Activated CD8-positive, alpha-beta memory T cell treated with anti-CD3 and anti-CD28 coated beads for 48 hours (primary cell): Measurements from ENCODE around the gene DIPK1B.

ENCODE experiments used
- DNase-seq, 3 experiments: peaks; one replicate each; pipeline ENCODE4 v3.0.0-alpha.2; 2020; ENCODE audit warnings: low read depth in 2 of 3, low spot score in 2 of 3

The DIPK1B gene

DNA sequence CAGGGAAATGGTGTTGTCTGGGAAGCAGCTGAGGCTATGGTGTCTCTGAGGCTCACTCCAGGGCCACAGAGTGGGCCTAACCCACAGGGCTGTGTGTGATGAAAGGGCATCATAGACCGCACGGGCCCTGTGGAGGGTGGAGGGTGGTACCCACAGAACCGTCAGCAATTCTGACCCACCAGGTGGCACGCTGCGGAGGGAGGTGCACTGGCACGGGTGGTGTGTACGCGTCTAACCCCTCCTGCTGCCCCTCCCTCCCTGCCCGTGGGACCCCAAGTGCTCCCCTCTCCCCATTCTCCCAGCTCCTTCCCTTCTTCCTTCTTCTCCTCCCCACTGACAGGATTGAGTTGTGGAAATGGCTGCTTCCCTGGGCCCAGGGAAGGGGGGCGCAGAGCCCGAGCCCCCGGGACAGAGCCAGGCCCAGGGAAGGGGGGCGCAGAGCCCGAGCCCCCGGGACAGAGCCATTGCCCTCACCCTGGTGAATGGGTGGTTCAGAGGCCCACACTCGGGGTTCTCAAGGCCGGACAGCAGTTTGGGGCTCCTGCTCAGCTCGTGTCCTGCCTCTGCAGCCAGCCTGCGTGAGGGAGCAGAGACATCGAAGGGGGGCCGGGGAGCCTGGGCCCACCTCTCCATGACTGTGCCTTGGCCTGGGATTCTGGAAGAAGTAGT, 23.6 kb downstream of the DIPK1B start:
- no peak for DNase-seq

DNA sequence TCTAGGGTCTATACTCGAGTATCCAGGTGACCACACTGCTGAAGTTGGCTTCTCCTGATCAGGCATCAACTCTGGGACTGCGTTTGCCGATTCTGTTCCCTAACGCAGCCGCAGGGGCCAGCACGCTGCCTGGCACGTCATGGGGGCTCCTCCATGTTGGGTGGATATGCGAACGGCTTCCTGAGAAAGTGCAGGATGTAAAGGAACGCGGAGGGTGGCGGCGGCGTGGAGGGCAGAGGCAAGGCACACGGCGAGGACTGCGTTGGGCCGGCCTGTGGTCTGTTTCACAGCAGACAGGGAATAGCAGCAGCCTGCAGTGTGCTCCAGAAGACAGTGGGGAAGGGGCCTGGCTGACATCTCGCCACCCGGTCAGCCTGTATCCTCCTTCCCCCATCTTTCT, 26.6 kb downstream of the DIPK1B start:
- DNase-seq: no peak

- no peak for DNase-seq
Measured at GRCh38 chr9:136739509-136739908, 27.1 kb downstream of the DIPK1B start.

- no peak for DNase-seq
Measured at GRCh38 chr9:136740069-136740468, 27.7 kb downstream of the DIPK1B start.

DNA sequence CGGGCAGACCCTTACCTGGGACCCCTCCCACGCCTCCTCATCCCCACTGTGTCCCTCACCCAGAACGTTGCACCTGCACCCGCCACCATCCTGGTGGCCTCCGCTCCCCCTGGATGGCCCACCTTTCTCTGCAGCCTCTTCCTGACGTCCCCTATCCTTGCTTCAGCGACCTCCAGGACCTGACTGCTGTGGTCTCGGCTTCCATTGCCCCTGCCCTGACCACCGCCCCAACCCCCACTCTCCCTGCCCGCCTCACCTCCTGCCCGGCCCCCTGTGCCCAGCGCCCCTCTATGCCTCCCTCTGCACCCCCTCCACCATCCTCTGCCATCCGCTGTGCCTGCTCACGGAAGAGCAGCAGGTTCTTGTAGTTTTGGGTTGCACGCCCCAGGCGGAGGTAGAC, 28.1 kb downstream of the DIPK1B start:
- DNase-seq: no peak

DNA sequence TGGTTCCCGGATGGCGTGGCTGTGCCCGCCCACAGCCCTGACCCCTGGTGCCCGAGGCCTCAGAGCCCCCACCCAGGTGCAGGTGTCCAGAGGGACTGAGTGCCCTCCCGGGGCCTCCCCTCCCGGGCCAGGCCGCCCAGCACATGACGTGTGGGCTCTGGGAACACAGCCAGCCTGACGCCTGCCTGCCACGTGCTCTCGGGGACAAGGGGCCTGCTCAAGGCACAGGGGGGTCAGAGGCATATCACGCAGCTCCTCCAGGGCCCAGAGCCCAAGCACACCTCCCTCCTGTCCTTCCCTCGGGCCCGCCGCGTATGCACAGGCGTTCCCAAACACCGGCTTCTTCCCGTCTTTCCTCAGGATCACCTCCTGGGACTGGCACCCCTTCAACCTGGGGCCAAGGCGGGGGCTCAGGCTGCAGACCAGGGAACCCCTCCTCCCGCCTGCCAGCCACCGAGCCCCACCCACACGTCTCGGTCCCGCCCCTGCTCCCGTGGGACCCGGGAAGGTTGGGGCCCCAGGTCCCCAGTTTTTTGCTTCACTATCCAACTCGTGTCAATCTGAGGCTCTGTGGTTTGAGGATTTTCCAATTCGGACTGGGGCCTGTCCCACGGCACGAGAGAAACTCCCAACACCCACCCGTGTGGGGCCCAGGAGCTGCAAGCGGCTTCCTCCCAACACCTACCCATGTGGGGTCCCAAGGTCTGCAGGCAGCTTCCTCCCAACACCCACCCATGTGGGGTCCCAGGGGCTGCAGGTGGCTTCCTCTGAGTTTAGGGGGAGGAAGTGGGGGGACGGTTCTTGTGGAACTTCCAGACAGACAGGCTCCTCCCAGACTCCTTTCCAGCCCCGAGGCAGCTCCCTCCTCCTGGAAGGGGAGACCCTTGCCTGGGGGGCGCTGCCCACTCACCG, 28.9 kb downstream of the DIPK1B start:
- DNase-seq: no peak

DNA sequence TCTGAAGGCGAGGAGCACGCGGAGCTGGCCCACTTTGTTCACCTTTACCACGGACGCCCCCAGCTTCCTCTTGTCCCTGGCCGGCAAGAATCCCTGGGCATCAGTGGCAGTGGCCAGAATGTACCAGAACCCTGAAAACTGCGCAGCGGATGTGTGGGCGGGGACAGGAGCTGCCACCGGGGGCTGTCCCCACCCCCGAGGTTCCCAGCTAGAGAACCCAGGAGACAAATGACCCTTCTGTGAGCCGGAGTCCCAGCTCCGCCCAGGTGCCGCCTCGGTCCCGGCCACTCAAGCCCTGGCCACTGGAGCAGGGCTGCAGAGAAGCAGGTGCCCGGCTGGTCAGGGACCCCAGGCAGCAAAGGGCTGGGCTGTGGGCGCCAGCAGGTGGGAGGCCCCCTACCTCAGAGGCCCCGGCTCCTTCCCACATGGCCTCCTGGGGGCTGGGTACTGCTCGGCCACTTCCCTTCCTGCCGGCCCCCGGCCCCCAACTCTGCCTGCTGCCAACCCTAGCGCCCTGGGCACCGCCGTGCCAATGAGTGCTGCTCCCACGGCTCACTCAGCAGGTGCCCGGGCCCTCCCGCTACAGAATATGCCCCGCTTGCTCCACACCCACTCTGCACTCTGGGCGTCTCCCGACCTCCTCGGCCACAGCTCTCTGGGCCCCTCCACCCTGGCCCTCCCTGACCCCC, 29.7 kb downstream of the DIPK1B start:
- no peak for DNase-seq

DNA sequence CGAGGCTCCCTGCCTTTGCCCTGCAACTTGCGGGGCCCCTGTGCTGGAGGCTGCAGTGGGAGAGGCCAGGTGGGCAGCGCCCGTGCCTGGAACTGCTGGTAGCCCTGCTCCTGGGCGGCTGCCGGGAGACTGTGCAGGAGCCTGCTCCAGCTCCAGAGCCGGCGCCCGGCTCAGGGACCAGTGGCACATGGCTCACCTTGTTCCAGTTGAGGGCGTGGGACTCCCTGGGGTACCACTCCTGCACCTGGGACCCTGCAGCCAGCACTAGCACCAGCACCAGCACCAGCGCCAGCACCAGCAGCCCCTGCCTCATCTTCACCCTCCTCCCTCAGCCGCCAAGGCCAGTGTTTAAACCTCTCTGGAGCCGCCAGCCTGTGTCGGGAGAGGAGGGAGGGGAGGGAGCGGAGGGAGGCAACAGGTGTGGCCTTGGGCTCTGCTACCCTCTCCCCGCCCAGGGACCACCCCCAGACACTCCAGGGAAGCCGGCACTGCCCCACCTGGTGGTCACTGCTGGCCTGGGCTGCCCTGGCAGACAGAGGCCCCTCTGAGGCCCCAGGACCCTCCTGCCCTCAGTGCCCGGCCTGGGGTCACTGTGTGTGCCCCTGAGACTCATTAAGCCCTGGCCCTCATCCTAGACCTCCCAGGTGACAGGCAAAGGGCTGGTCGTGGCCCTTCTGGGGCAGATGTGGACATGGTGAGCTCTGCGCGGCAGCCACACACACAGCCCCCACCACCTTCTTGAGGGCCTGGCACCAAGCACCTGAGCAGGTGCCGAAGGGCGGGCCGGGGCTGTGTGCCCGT, 30.4 kb downstream of the DIPK1B start, which contains the start of gene LCN10:
Gene LCN10, minus strand, starts transcription at position 350 of the 801 bp plus-strand sequence. Its CDS starts 37 bp downstream, at position 313.
- no peak for DNase-seq

- DNase-seq: no peak
Measured at GRCh38 chr9:136743639-136744211, 31.4 kb downstream of the DIPK1B start.

GRCh38 chr9:136744773-136745172, 32.4 kb downstream of the DIPK1B start:
- no peak for DNase-seq

GRCh38 chr9:136745389-136746154, 33.2 kb downstream of the DIPK1B start:
- no peak for DNase-seq

- DNase-seq: no peak
Measured at GRCh38 chr9:136746155-136746490, 33.8 kb downstream of the DIPK1B start.

- DNase-seq: no peak
Measured at GRCh38 chr9:136746621-136747020, 34.2 kb downstream of the DIPK1B start.

GRCh38 chr9:136747161-136748060, 35.0 kb downstream of the DIPK1B start:
- DNase-seq: no peak

- no peak for DNase-seq
Measured at GRCh38 chr9:136748201-136748600, 35.8 kb downstream of the DIPK1B start, which contains the start of gene LCN6. Gene LCN6 (minus strand): TSS chr9:136748525. CDS start chr9:136748483, 42 bp downstream.

- no peak for DNase-seq
Measured at GRCh38 chr9:136748666-136749611, 36.6 kb downstream of the DIPK1B start.

DNA sequence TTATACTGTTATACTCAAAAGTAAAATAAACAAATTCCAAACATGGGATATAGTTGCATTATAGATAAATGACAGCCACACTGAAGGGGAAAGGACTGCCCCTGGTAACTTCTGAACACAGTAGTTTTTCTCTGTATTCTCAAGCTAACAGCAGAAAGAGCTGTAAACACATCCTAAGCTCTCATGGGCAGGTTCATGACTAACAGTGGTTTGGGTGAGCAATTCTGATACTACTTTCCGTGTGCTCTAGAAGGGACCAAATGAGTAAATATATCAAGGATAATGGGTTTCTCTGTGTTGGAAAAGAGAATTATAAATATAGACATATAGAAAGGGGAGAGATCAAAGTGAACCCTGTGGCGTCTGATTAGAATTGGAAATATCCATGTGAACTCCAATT, 38.2 kb downstream of the DIPK1B start:
- DNase-seq: no peak

GRCh38 chr9:136751244-136751643, 38.9 kb downstream of the DIPK1B start:
- no peak for DNase-seq
